Mesendoderm (in vitro differentiated cells): ENCODE data around the gene PTPN1.

ENCODE experiments used
- DNase-seq: peaks from one replicate; pipeline ENCODE4 v3.0.0; 2013
- H2AK5ac ChIP-seq: 2 replicates; pipeline ENCODE4 v1.6.1; 2013; ENCODE audit warnings: low read length, inconsistent platforms
- H2BK120ac ChIP-seq: 2 replicates; pipeline ENCODE4 v1.6.1; 2013; ENCODE audit warnings: low read depth, mild to moderate bottlenecking, low read length, moderate library complexity, mixed read lengths
- H2BK15ac ChIP-seq: replicated peaks from 2 replicates; pipeline ENCODE4 v1.6.1; 2013; ENCODE audit warnings: low read depth, mild to moderate bottlenecking, moderate library complexity
- H2BK5ac ChIP-seq: 2 replicates; pipeline ENCODE4 v1.6.1; 2013; ENCODE audit warnings: low read length, inconsistent platforms
- H3K18ac ChIP-seq: 2 replicates; pipeline ENCODE4 v1.6.1; 2013; ENCODE audit warnings: mild to moderate bottlenecking, low read length, mixed read lengths
- H3K23ac ChIP-seq: one replicate; pipeline ENCODE4 v1.6.1; 2013; ENCODE audit warnings: low read length
- H3K27ac ChIP-seq: 2 replicates; pipeline ENCODE4 v1.5.1; 2013; ENCODE audit warnings: low read depth, mild to moderate bottlenecking, inconsistent platforms, low read length, moderate library complexity
- H3K27me3 ChIP-seq: 2 replicates; pipeline ENCODE4 v1.6.1; 2013; ENCODE audit warnings: low read length, control low read depth, mild to moderate bottlenecking, inconsistent platforms; ENCODE audit not compliant: insufficient read depth, poor library complexity
- H3K36me3 ChIP-seq: 2 replicates; pipeline ENCODE4 v1.6.1; 2013; ENCODE audit warnings: low read length, inconsistent platforms; ENCODE audit not compliant: control insufficient read depth, insufficient read depth
- H3K4ac ChIP-seq: one replicate; pipeline ENCODE4 v1.6.1; 2013; ENCODE audit warnings: low read depth, mild to moderate bottlenecking, low read length, moderate library complexity
- H3K4me1 ChIP-seq: 2 replicates; pipeline ENCODE4 v1.6.1; 2013; ENCODE audit warnings: low read depth, low read length, inconsistent platforms; ENCODE audit not compliant: control insufficient read depth
- H3K4me2 ChIP-seq: 2 replicates; pipeline ENCODE4 v1.6.1; 2013; ENCODE audit warnings: low read length
- H3K4me3 ChIP-seq: 2 replicates; pipeline ENCODE4 v1.5.1; 2013; ENCODE audit warnings: mild to moderate bottlenecking, low read length
- H3K56ac ChIP-seq: one replicate; pipeline ENCODE4 v1.6.1; 2013; ENCODE audit warnings: low read length
- H3K79me1 ChIP-seq: 2 replicates; pipeline ENCODE4 v1.6.1; 2013; ENCODE audit warnings: low read length, inconsistent platforms
- H3K79me2 ChIP-seq: 2 replicates; pipeline ENCODE4 v1.6.1; 2013; ENCODE audit warnings: mild to moderate bottlenecking, low read length; ENCODE audit not compliant: control insufficient read depth, insufficient read depth
- H3K9ac ChIP-seq: 2 replicates; pipeline ENCODE4 v1.6.1; 2013; ENCODE audit warnings: low read length, inconsistent platforms
- H4K5ac ChIP-seq: one replicate; pipeline ENCODE4 v1.6.1; 2013; ENCODE audit warnings: low read length
- H4K8ac ChIP-seq: one replicate; pipeline ENCODE4 v1.6.1; 2013; ENCODE audit warnings: low read depth, mild to moderate bottlenecking, control low read depth, low read length, moderate library complexity
- WGBS: extraction: QIAGEN DNeasy Blood & Tissue Kit; methylation state at CpG from one replicate; pipeline ENCODE4 v1.1.7; 2013; ENCODE audit warnings: low lambda C conversion rate, missing lambda C conversion rate; ENCODE audit not compliant: insufficient coverage; ENCODE audit errors: extremely low coverage; 5-methylcytosine and 5-hydroxymethylcytosine counted together

Gene PTPN1

GRCh38 chr20:50527068-50527605 lies 17.0 kb downstream of the PTPN1 start:
- Histone ChIP-seq H3K4ac (no peak overlapping the region), H3K23ac (no peak overlapping the region), H2BK15ac (no peak overlapping the region), H2BK5ac (no peak overlapping the region), H3K56ac (no peak overlapping the region), H4K8ac (no peak overlapping the region), H3K36me3 (no peaks in the 10 kb centered on the region), H3K4me2 (no peak overlapping the region), H3K27ac (no peak overlapping the region), H3K79me2 (peaks cover 24% of the 10 kb centered on the region), H3K4me1 (no peaks in the 10 kb centered on the region), H3K79me1 (peaks cover 16% of the 10 kb centered on the region), H3K4me3 (no peak overlapping the region), H2AK5ac (no peak overlapping the region), H3K27me3 (no peaks in the 10 kb centered on the region), H3K9ac (no peak overlapping the region), H2BK120ac (no peak overlapping the region), H3K18ac (no peak overlapping the region), H4K5ac (no peak overlapping the region)
- DNase-seq: no peak
- WGBS: no CpG with 5 or more reads among the region's 9 CpGs

- no peak overlapping the region for H3K9ac ChIP-seq
- no peaks in the 10 kb centered on the region for H3K36me3 ChIP-seq
- H2BK15ac ChIP-seq: no peak overlapping the region
- H3K4me3 ChIP-seq: no peak overlapping the region
- no peak overlapping the region for H3K4me2 ChIP-seq
- no peak for DNase-seq
- no peak overlapping the region for H3K18ac ChIP-seq
- H3K23ac ChIP-seq: no peak overlapping the region
- H3K27ac ChIP-seq: no peak overlapping the region
- H3K56ac ChIP-seq: no peak overlapping the region
- H3K4ac ChIP-seq: no peak overlapping the region
- H4K8ac ChIP-seq: no peak overlapping the region
- H3K79me1 ChIP-seq: peaks cover 15% of the 10 kb centered on the region
- peaks cover 22% of the 10 kb centered on the region for H3K79me2 ChIP-seq
- H2BK5ac ChIP-seq: no peak overlapping the region
- no peak overlapping the region for H2BK120ac ChIP-seq
- no peaks in the 10 kb centered on the region for H3K27me3 ChIP-seq
- H2AK5ac ChIP-seq: no peak overlapping the region
- H3K4me1 ChIP-seq: no peaks in the 10 kb centered on the region
- no CpG with 5 or more reads among the region's 6 CpGs for WGBS
- H4K5ac ChIP-seq: no peak overlapping the region
These were observed 17.9 kb downstream of the PTPN1 start for GRCh38 chr20:50528129-50528528.

- peaks cover 12% of the 10 kb centered on the region for H3K79me1 ChIP-seq
- H3K79me2 ChIP-seq: peaks cover 17% of the 10 kb centered on the region
- H3K4me1 ChIP-seq: no peaks in the 10 kb centered on the region
- H2BK15ac ChIP-seq: no peak overlapping the region
- no peak overlapping the region for H3K4me3 ChIP-seq
- H3K9ac ChIP-seq: no peak overlapping the region
- no peak overlapping the region for H4K8ac ChIP-seq
- H3K56ac ChIP-seq: no peak overlapping the region
- no peak overlapping the region for H4K5ac ChIP-seq
- no peaks in the 10 kb centered on the region for H3K36me3 ChIP-seq
- WGBS: no CpG with 5 or more reads among the region's 6 CpGs
- H3K27me3 ChIP-seq: no peaks in the 10 kb centered on the region
- H3K4me2 ChIP-seq: no peak overlapping the region
- H3K4ac ChIP-seq: no peak overlapping the region
- H3K18ac ChIP-seq: no peak overlapping the region
- H2BK120ac ChIP-seq: no peak overlapping the region
- H3K23ac ChIP-seq: no peak overlapping the region
- H3K27ac ChIP-seq: no peak overlapping the region
- no peak overlapping the region for H2BK5ac ChIP-seq
- DNase-seq: no peak
- H2AK5ac ChIP-seq: no peak overlapping the region
These were observed 18.7 kb downstream of the PTPN1 start for GRCh38 chr20:50528804-50529351.

GRCh38 chr20:50532221-50532620 lies 22.0 kb downstream of the PTPN1 start:
- no peak overlapping the region for H2BK120ac ChIP-seq
- H4K5ac ChIP-seq: no peak overlapping the region
- no peak overlapping the region for H3K4me2 ChIP-seq
- no peak overlapping the region for H3K27ac ChIP-seq
- H3K79me1 ChIP-seq: peaks cover 14% of the 10 kb centered on the region
- H2BK15ac ChIP-seq: no peak overlapping the region
- peaks cover 19% of the 10 kb centered on the region for H3K79me2 ChIP-seq
- H3K18ac ChIP-seq: no peak overlapping the region
- H3K4ac ChIP-seq: no peak overlapping the region
- H3K23ac ChIP-seq: no peak overlapping the region
- H3K27me3 ChIP-seq: no peaks in the 10 kb centered on the region
- no peak overlapping the region for H3K56ac ChIP-seq
- H2BK5ac ChIP-seq: no peak overlapping the region
- no peak overlapping the region for H4K8ac ChIP-seq
- H3K36me3 ChIP-seq: no peaks in the 10 kb centered on the region
- H3K4me3 ChIP-seq: no peak overlapping the region
- H2AK5ac ChIP-seq: no peak overlapping the region
- no peaks in the 10 kb centered on the region for H3K4me1 ChIP-seq
- no CpG with 5 or more reads among the region's 6 CpGs for WGBS
- no peak overlapping the region for H3K9ac ChIP-seq
- no peak for DNase-seq

- Histone ChIP-seq H3K56ac (no peak overlapping the region), H3K23ac (no peak overlapping the region), H3K18ac (no peak overlapping the region), H4K8ac (no peak overlapping the region), H4K5ac (no peak overlapping the region), H3K4me1 (no peaks in the 10 kb centered on the region), H3K27ac (no peak overlapping the region), H2BK5ac (no peak overlapping the region), H2BK15ac (no peak overlapping the region), H3K9ac (no peak overlapping the region), H3K4me3 (no peak overlapping the region), H3K4me2 (no peak overlapping the region), H3K79me1 (peaks cover 14% of the 10 kb centered on the region), H3K4ac (no peak overlapping the region), H3K36me3 (no peaks in the 10 kb centered on the region), H3K27me3 (no peaks in the 10 kb centered on the region), H2AK5ac (no peak overlapping the region), H2BK120ac (no peak overlapping the region), H3K79me2 (peaks cover 18% of the 10 kb centered on the region)
- no peak for DNase-seq
- no CpG with 5 or more reads among the region's 3 CpGs for WGBS
These were observed 22.9 kb downstream of the PTPN1 start for GRCh38 chr20:50533061-50533460.

GRCh38 chr20:50533464-50533863 lies 23.3 kb downstream of the PTPN1 start:
- H2BK5ac ChIP-seq: no peak overlapping the region
- H3K27me3 ChIP-seq: no peaks in the 10 kb centered on the region

More at GRCh38 chr20:50533464-50533863, 23.3 kb downstream of the PTPN1 start:
- Histone ChIP-seq H3K9ac (no peak overlapping the region), H3K4ac (no peak overlapping the region), H3K4me1 (no peaks in the 10 kb centered on the region), H2AK5ac (no peak overlapping the region), H3K18ac (no peak overlapping the region), H4K8ac (no peak overlapping the region), H3K4me2 (no peak overlapping the region), H3K56ac (no peak overlapping the region), H3K79me1 (peaks cover 15% of the 10 kb centered on the region), H2BK120ac (no peak overlapping the region), H4K5ac (no peak overlapping the region), H3K36me3 (no peaks in the 10 kb centered on the region), H3K27ac (no peak overlapping the region), H3K79me2 (peaks cover 16% of the 10 kb centered on the region), H3K23ac (no peak overlapping the region), H3K4me3 (no peak overlapping the region), H2BK15ac (no peak overlapping the region)
- WGBS: no CpG with 5 or more reads among the region's 7 CpGs
- no peak for DNase-seq
